ENCODE data around the gene GALNT13.

GALNT13 gene

GRCh38 chr2:154140249-154141025, 268.7 kb downstream of the GALNT13 start:
- TF ChIP-seq CTCF (conservative IDR thresholded peaks at IDR 0.05; ENCODE audit: low read length): no peak
- H3K4me3 ChIP-seq (ENCODE audit: low read length): no peak overlapping the region
- DNase-seq (ENCODE audit: low read depth): no peak

DNA sequence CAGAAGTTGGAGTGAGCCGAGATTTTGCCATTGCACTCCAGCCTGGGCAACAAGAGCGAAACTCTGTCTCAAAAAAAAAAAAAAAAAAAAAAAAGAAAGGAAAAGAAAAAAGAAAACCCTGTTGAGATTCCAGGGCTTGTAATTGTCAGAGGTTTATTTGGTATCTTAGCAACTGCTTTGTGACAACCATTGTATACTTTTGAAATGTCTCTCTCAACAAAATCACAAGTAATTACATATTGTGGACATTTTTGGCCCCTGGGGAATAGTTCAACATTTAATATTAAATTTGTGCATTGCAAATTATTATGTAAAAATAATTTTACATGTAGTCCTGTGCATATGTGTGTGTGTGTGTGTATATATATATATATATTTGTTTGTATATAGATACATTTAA, 270.8 kb downstream of the GALNT13 start:
- DNase-seq (ENCODE audit: low read depth): peak; percentile 4
- TF ChIP-seq CTCF (conservative IDR thresholded peaks at IDR 0.05; ENCODE audit: low read length): no peak
- H3K4me3 ChIP-seq (ENCODE audit: low read length): no peak overlapping the region

DNA sequence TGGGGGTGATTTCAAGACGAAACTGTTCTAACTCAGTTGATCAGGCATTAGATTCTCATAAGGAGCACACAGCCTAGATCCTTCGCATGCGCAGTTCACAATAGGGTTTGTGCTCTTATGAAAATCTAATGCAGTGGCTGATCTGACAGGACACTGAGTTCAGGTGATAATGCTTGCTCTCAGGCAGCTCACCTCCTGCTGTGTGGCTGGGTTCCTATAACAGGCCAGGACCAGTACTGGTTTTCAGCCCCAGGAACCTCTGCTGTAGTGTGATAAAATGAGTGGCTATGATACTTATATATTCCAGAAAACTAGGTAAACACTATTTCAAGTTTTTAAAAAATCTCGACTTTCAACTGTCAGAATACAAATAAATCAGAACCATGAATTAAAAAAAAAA, 271.4 kb downstream of the GALNT13 start:
- no peak for TF ChIP-seq CTCF (conservative IDR thresholded peaks at IDR 0.05; ENCODE audit: low read length)
- H3K4me3 ChIP-seq (ENCODE audit: low read length): no peak overlapping the region
- DNase-seq (ENCODE audit: low read depth): no peak

DNA sequence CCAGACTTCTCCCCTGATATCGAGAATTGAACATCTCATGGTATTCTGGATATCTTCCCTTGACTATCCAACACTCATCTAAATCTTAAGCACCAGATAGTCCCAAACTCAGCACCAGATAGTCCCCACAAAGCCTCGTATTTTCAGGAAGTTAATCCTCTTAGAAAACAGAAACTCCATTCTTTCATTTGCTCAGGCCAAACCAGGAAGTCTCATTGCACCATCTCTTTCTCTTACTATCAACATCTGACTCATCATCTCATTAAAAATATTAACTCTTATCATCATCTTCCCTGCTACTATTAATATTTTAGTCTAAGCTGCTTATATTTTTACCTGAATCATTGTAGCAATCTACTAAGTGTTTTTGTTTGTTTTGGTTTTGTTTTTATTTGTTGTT, 286.4 kb downstream of the GALNT13 start:
- no peak for DNase-seq (ENCODE audit: low read depth)
- TF ChIP-seq CTCF (conservative IDR thresholded peaks at IDR 0.05; ENCODE audit: low read length): no peak
- no peak overlapping the region for H3K4me3 ChIP-seq (ENCODE audit: low read length)

GRCh38 chr2:154161286-154161685, 289.6 kb downstream of the GALNT13 start:
- TF ChIP-seq CTCF (conservative IDR thresholded peaks at IDR 0.05; ENCODE audit: low read length): no peak

GRCh38 chr2:154170400-154170799, 298.7 kb downstream of the GALNT13 start:
- TF ChIP-seq CTCF (conservative IDR thresholded peaks at IDR 0.05; ENCODE audit: low read length): no peak
- no peak for DNase-seq (ENCODE audit: low read depth)

More at GRCh38 chr2:154161286-154161685, 289.6 kb downstream of the GALNT13 start:
- no peak for DNase-seq (ENCODE audit: low read depth)
- H3K4me3 ChIP-seq (ENCODE audit: low read length): no peak overlapping the region

DNA sequence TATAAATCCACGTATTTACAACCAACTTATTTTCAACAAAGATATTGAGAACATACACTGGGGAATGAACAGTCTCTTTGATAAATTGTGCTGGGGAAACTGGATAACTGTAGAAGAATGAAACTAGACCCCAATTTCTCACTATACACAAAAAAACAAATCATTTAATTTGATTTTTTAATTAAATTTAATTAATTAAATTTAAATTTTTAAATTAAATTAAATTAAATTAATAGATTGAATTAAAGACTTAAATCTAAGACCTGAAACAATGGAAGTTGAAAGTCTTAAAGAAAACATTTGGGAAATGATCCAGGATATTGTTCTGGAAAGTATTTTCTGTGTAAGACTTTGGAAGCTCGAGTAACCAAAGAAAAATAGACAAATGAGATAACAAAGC, 301.4 kb downstream of the GALNT13 start:
- no peak for TF ChIP-seq CTCF (conservative IDR thresholded peaks at IDR 0.05; ENCODE audit: low read length)
- DNase-seq (ENCODE audit: low read depth): no peak
- H3K4me3 ChIP-seq (ENCODE audit: low read length): no peak overlapping the region

More at GRCh38 chr2:154170400-154170799, 298.7 kb downstream of the GALNT13 start:
- H3K4me3 ChIP-seq (ENCODE audit: low read length): no peak overlapping the region

Data from AG10803 (cell line).